OCI-LY3 (cell line): ENCODE results near the gene CCDC120.

Source experiments
- H2AFZ ChIP-seq: fragments of 200-600, 300-600 bp; shearing (Covaris generic); 2 replicates; pipeline ENCODE4 v1.6.0; 2014; ENCODE audit warnings: antibody characterized with exemption, low read depth, low read length
- H3K27ac ChIP-seq: fragments of 200-600, 300-600 bp; sonication (generic); 2 replicates; pipeline ENCODE4 v1.5.1; 2014; ENCODE audit warnings: mild to moderate bottlenecking, low read length, moderate library complexity, mixed read lengths
- H3K27me3 ChIP-seq: fragments of 200-600, 300-600 bp; sonication (generic); 2 replicates; pipeline ENCODE4 v1.6.1; 2014; ENCODE audit warnings: low read depth, low read length, mixed read lengths
- H3K36me3 ChIP-seq: fragments of 200-600, 300-600 bp; sonication (generic); replicated peaks from 2 replicates; pipeline ENCODE3; 2014; ENCODE audit warnings: low read depth, low read length, mixed read lengths
- H3K4me1 ChIP-seq: fragments of 300-600, 200-600 bp; sonication (generic); 2 replicates; pipeline ENCODE4 v1.6.1; 2014; ENCODE audit warnings: low read length, mixed read lengths
- H3K4me2 ChIP-seq: fragments of 200-600, 300-600 bp; sonication (generic); 2 replicates; pipeline ENCODE4 v1.6.1; 2014; ENCODE audit warnings: low read length, mixed read lengths
- H3K4me3 ChIP-seq: fragments of 300-600, 200-600 bp; sonication (generic); 2 replicates; pipeline ENCODE4 v1.5.1; 2014; ENCODE audit warnings: antibody characterized with exemption, mild to moderate bottlenecking, low read length, moderate library complexity
- H3K79me2 ChIP-seq: fragments of 300-600, 200-600 bp; shearing (Covaris generic); 2 replicates; pipeline ENCODE4 v1.6.1; 2014; ENCODE audit warnings: mild to moderate bottlenecking, low read length, mixed read lengths
- H3K9ac ChIP-seq: fragments of 300-600, 200-600 bp; shearing (Covaris generic); 2 replicates; pipeline ENCODE4 v1.6.0; 2014; ENCODE audit warnings: mild to moderate bottlenecking, low read length, moderate library complexity
- H3K9me3 ChIP-seq: fragments of 200-600, 300-600 bp; shearing (Covaris generic); 2 replicates; pipeline ENCODE4 v1.6.1; 2014; ENCODE audit warnings: low read length, mixed read lengths; ENCODE audit not compliant: insufficient read depth
- H4K20me1 ChIP-seq: fragments of 200-600, 300-600 bp; sonication (generic); 2 replicates; pipeline ENCODE4 v1.6.1; 2016; ENCODE audit warnings: low read length, mixed read lengths; ENCODE audit not compliant: insufficient read depth
- EZH2phosphoT487 ChIP-seq: fragments of 200-600 bp; shearing (Covaris generic); IDR thresholded peaks from 2 replicates; pipeline ENCODE4 v1.6.1; 2018; ENCODE audit warnings: antibody characterized with exemption, mixed run types, low read depth
- TF ChIP-seq, protein P1 (sequence below): fragments of 200-600, 300-600 bp; sonication (generic); IDR thresholded peaks from 2 replicates; pipeline ENCODE4 v1.5.1; 2014; ENCODE audit warnings: antibody characterized with exemption, low read length, low read depth

Gene CCDC120, protein sequence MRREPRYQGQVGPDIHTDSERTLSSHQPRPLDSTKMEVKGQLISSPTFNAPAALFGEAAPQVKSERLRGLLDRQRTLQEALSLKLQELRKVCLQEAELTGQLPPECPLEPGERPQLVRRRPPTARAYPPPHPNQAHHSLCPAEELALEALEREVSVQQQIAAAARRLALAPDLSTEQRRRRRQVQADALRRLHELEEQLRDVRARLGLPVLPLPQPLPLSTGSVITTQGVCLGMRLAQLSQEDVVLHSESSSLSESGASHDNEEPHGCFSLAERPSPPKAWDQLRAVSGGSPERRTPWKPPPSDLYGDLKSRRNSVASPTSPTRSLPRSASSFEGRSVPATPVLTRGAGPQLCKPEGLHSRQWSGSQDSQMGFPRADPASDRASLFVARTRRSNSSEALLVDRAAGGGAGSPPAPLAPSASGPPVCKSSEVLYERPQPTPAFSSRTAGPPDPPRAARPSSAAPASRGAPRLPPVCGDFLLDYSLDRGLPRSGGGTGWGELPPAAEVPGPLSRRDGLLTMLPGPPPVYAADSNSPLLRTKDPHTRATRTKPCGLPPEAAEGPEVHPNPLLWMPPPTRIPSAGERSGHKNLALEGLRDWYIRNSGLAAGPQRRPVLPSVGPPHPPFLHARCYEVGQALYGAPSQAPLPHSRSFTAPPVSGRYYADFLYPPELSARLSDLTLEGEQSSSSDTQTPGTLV

DNA sequence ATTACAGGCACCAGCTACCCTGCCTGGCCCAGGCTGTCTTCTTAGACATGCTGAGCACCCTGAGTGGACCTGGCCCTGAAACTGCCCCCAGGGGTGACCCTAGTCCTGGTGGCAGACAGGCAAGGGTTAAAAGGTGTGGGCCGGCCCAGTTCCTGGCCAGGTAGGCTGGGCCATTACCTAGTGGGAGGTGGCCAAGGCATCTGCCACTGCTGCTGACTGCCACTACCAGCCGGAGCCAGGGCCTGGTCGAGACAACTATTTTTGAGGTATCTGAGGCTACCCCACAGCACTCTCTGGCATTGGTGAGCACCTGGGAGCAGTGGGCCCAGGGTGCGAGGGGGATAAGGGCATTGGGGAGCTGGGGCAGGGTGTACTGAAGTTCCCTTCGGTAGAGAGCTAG is at the start of gene CCDC120:
CCDC120 (plus strand) TSS at position 206 of the 400 bp plus-strand sequence. CDS start 3,043 bp downstream, outside the sequence.
- TF ChIP-seq, protein P1, sequence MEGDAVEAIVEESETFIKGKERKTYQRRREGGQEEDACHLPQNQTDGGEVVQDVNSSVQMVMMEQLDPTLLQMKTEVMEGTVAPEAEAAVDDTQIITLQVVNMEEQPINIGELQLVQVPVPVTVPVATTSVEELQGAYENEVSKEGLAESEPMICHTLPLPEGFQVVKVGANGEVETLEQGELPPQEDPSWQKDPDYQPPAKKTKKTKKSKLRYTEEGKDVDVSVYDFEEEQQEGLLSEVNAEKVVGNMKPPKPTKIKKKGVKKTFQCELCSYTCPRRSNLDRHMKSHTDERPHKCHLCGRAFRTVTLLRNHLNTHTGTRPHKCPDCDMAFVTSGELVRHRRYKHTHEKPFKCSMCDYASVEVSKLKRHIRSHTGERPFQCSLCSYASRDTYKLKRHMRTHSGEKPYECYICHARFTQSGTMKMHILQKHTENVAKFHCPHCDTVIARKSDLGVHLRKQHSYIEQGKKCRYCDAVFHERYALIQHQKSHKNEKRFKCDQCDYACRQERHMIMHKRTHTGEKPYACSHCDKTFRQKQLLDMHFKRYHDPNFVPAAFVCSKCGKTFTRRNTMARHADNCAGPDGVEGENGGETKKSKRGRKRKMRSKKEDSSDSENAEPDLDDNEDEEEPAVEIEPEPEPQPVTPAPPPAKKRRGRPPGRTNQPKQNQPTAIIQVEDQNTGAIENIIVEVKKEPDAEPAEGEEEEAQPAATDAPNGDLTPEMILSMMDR = no peak
- TF ChIP-seq EZH2phosphoT487 = no peak
- no peaks in the 10 kb centered on the region for H3K27me3 ChIP-seq
- H3K9ac ChIP-seq = no peak within 1 kb of the TSS
- H3K4me2 ChIP-seq = no peak within 1 kb of the TSS
- H3K36me3 ChIP-seq = no peaks in the 10 kb centered on the region
- H3K79me2 ChIP-seq = peaks cover 3% of the 10 kb centered on the region; the same call in 1 of the 2 replicates
- no peak within 1 kb of the TSS for H3K4me3 ChIP-seq
- H2AFZ ChIP-seq = no peak within 1 kb of the TSS
- H3K9me3 ChIP-seq = no peaks in the 10 kb centered on the region
- no peaks in the 10 kb centered on the region for H4K20me1 ChIP-seq
- H3K27ac ChIP-seq = no peak within 1 kb of the TSS
- peaks cover 5% of the 10 kb centered on the region; the same call in 1 of the 2 replicates for H3K4me1 ChIP-seq

DNA sequence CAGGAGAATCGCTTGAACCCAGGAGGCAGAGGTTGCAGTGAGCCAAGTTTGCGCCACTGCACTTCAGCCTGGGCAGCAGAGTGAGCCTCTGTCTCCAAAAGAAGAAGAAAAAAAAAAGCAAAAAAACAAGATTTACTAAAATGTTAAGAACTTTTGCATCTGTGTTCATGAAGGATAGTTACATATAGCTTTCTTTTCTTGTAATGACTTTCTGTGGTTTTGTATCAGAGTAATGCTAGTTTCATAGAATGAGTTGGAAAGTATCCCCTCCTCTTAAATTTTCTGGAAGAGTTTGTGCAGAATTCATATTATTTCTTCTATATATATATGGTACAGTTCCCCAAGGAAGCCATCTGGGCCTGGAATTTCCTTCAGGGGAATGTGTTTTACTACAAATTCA is 39.7 kb upstream of the CCDC120 start:
- H3K4me2 ChIP-seq = no peak overlapping the region
- H3K9ac ChIP-seq = no peak overlapping the region
- no peak overlapping the region for H3K4me3 ChIP-seq
- no peaks in the 10 kb centered on the region for H3K36me3 ChIP-seq
- H3K27me3 ChIP-seq = no peaks in the 10 kb centered on the region
- no peaks in the 10 kb centered on the region for H3K9me3 ChIP-seq
- TF ChIP-seq, protein P1 = no peak
- TF ChIP-seq EZH2phosphoT487 = no peak
- no peak overlapping the region for H2AFZ ChIP-seq
- H3K27ac ChIP-seq = no peak overlapping the region
- H3K79me2 ChIP-seq = no peaks in the 10 kb centered on the region
- H4K20me1 ChIP-seq = no peaks in the 10 kb centered on the region
- peaks cover 11% of the 10 kb centered on the region for H3K4me1 ChIP-seq

DNA sequence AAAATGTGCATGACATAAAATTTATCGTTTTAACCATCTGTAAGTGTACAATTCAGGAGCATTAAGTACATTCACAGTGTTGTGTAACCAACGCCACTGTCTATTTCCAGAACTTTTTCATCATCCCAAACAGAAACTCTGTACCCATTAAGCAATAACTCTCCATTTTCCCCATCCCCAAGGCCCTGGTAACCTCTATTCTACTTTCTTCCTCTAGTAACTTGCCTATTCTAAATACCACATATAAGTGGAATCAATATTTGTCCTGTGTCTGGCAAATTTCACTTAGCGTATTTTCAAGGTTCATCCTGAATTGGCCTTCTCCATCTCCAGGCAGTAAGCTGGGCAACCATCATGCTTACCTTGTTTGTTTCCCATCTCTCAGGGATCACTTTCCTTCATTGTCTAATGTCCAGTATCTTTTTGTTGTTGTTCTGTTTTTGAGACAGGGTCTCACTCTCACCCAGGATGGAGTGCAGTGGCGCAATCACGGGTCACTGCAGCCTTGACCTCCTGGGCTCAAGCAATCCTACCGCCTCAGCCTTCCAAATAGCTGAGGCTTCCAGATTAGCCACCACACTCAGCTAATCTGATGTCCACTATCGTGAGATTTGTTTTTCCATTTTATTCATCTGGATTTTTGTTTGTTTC is 39.1 kb upstream of the CCDC120 start:
- Histone ChIP-seq H3K9ac (no peak overlapping the region), H3K9me3 (no peaks in the 10 kb centered on the region), H2AFZ (no peak overlapping the region), H4K20me1 (no peaks in the 10 kb centered on the region), H3K27ac (no peak overlapping the region), H3K36me3 (peaks cover 4% of the 10 kb centered on the region), H3K4me3 (no peak overlapping the region), H3K79me2 (no peaks in the 10 kb centered on the region), H3K4me1 (peaks cover 11% of the 10 kb centered on the region), H3K4me2 (no peak overlapping the region), H3K27me3 (no peaks in the 10 kb centered on the region)
- no peak for TF ChIP-seq EZH2phosphoT487
- TF ChIP-seq, protein P1 = no peak

DNA sequence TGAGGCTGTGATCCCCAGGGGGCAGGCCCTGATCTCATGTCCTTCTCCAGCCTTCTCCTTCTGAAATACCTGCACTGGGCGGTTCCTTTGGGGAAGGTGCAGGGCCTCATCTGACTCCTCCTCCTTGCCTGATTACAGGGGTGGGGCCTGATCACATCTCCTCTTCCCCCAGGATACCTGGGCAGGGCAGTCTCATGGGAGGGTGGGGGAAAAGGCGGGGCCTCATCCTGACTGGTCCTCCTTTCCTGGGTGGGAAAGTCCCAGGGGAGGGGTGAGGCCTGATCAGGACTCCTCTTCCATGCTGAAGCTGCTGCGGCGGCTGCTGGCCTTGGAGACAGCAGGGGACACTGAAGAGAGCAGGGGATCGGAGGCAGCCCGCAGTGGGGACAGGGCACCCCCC is 28.9 kb upstream of the CCDC120 start:
- no peak overlapping the region for H2AFZ ChIP-seq
- peaks cover 11% of the 10 kb centered on the region for H3K36me3 ChIP-seq
- H3K4me1 ChIP-seq = no peaks in the 10 kb centered on the region
- no peaks in the 10 kb centered on the region for H3K79me2 ChIP-seq
- no peak overlapping the region for H3K4me2 ChIP-seq
- H3K4me3 ChIP-seq = no peak overlapping the region
- no peaks in the 10 kb centered on the region for H3K9me3 ChIP-seq
- no peak overlapping the region for H3K9ac ChIP-seq
- H4K20me1 ChIP-seq = no peaks in the 10 kb centered on the region
- TF ChIP-seq EZH2phosphoT487 = no peak
- TF ChIP-seq, protein P1 = no peak
- H3K27me3 ChIP-seq = no peaks in the 10 kb centered on the region
- no peak overlapping the region for H3K27ac ChIP-seq
